ENCODE results near the gene GRAMD2A. TPM values are rescaled to one million over a fixed set of nuclear protein-coding genes. Genes with fewer than 3 reads are reported as not detected.

GRAMD2A gene
- 1 to 10 TPM in 2 of 8 experiments, under 1 TPM in 6; 0.13 to 2.3 (median 0.69) TPM for total RNA-seq

DNA sequence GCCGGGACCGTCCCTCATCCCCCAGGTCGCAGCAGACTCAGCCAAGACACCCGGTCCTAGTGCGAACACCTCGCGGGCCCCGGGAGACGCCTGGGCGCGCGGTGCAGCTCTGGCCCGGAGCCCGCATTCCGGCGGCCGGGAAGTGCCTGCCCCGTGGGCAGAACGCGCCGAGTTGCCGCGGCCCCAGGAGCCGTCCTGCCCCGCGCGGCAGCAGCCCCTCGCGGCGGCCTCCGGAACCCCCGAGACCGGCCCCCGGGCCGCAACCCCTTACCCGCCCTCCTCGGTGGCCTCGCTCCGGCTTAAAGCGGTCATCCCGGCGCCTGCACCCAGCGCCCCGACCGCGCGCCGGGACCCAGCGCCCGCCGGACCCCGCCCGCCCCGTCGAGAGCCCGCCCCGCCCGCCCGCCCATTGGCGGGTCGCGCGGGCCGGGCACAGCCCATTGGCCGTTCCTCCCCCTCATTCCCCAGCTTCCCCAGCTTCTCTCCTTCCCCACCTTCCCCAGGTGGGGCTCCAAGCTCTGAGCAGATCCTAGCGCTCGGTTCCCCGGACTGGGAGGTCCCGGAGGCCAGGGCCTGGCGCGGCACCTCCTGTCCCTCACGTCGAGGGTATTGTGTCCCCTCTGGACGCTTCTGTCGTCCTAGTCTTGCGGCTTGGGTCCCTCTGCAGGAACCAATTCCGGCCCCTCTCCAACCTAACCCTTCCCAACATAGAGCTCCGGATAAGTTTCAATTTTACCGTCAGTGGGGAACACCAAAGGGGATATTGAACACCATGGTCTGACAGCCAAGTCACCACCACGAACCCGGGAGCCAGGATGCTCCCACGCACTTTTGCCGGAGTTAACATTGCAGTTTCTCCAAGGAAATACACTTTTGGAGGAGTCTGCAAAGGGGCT is at the start of gene GRAMD2A:
Gene GRAMD2A, minus strand, starts transcription at position 328 of the 896 bp plus-strand sequence.
- no peaks in the 10 kb centered on the region for H3K4me1 ChIP-seq (replicated peaks in 1 of 2)
- in situ Hi-C loops (cut with MboI; ENCODE audit: low pct_unique_long_range_greater_than_20kb in 2 of 9, low sequenced_read_pairs in 9 of 9, unreplicated experiment in 9 of 9), result no loop called here
- H3K27ac ChIP-seq, result no peak within 1 kb of the TSS
- 0 to 100% (median 55%) methylated on average over 1 to 5 of the region's 83 CpGs; no CpG with 5 or more reads in 5 of the 10 experiments for WGBS, 10 experiments
- H3K4me3 ChIP-seq, result peak within 1 kb of the TSS; percentile 9 to 43 (median 35)
- ATAC-seq (replicated peaks in 6 of 8), result peak; percentile 56 to 91 (median 84)

DNA sequence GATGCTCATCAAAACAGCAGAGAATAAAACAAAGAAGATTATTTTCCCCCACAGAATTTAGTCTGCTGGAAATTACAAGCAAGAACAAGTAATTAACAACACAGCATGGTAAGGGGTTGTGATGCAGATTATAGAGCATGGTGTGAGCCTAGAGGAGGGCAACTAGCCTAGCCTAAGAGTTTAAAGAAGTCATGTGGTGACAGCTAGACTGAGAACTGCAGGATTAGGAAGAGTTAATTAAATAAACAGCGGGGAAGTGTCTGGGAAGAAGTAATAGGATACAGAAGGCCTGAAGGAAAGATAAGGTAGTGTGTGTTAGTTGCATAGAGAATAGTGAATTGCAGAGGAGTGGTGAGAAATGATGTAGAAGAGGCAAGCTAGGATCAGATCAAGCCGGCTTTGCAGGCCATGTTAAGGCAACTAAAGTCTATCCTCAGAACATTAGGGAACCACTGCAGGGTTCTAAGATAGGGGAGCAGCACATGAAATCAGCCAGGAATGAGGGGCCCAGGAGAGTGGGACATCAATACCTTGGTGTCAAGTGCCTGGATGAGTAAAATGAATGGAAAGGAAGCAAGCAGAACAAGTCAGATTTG is 45.3 kb upstream of the GRAMD2A start:
- ATAC-seq (replicated peaks in 6 of 8), result peak in 1 of 8 experiments; percentile 21
- 17 to 60% (median 37%) methylated on average over 1 to 2 of the region's 2 CpGs; no CpG with 5 or more reads in 2 of the 10 experiments for WGBS, 10 experiments
- H3K27ac ChIP-seq, result no peak overlapping the region
- no peak overlapping the region for H3K4me3 ChIP-seq
- H3K4me1 ChIP-seq (replicated peaks in 1 of 2), result no peaks in the 10 kb centered on the region
- in situ Hi-C loops (cut with MboI; ENCODE audit: low pct_unique_long_range_greater_than_20kb in 2 of 9, low sequenced_read_pairs in 9 of 9, unreplicated experiment in 9 of 9), result no loop called here

DNA sequence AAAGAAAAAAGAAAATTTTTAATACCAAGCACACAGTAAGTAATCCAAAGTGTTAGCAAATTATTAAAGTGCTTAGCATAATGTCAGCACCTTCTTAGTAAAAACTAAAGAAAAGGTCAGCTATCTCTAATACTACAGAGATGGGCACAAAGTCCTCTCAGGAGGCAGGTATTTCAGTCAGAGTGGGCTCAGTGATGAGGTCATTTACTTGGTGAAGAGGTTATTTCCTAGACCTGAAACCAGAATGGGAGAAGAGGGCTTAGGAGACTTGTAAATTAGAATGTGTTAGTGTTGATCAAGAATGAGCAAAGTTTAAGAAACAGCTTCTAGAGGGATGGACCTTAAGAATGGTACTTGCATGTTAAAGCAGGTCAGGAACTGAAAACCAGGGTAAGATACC is 42.1 kb upstream of the GRAMD2A start:
- Histone ChIP-seq H3K4me3 (no peak overlapping the region), H3K4me1 (replicated peaks in 1 of 2) (no peaks in the 10 kb centered on the region), H3K27ac (no peak overlapping the region)
- ATAC-seq (replicated peaks in 6 of 8), result no peak
- in situ Hi-C loops (cut with MboI; ENCODE audit: low pct_unique_long_range_greater_than_20kb in 2 of 9, low sequenced_read_pairs in 9 of 9, unreplicated experiment in 9 of 9), result no loop called here

DNA sequence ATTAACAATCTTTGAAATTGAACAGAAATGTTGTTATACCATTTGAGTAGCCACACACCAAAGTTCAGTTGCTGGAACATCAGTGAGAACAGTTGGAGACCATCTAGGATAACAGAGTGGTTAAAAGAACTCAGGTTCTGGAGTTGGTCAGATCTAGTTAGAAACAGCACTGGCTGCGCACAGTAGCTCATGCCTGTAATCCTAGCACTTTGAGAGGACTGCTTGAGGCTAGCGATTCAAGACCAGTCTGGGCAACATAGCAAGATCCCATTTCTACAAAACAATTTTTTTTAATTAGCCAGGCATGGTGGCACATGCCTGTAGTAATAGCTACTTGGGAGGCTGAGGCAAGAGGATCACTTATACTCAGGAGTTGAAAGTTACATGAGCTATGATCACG is 41.0 kb upstream of the GRAMD2A start:
- no peak overlapping the region for H3K27ac ChIP-seq
- WGBS, 10 experiments, result 80 to 100% (median 96%) methylated on average over 1 to 3 of the region's 3 CpGs; no CpG with 5 or more reads in 1 of the 10 experiments
- H3K4me3 ChIP-seq, result no peak overlapping the region
- in situ Hi-C loops (cut with MboI; ENCODE audit: low pct_unique_long_range_greater_than_20kb in 2 of 9, low sequenced_read_pairs in 9 of 9, unreplicated experiment in 9 of 9), result no loop called here
- ATAC-seq (replicated peaks in 6 of 8), result no peak
- no peaks in the 10 kb centered on the region for H3K4me1 ChIP-seq (replicated peaks in 1 of 2)

DNA sequence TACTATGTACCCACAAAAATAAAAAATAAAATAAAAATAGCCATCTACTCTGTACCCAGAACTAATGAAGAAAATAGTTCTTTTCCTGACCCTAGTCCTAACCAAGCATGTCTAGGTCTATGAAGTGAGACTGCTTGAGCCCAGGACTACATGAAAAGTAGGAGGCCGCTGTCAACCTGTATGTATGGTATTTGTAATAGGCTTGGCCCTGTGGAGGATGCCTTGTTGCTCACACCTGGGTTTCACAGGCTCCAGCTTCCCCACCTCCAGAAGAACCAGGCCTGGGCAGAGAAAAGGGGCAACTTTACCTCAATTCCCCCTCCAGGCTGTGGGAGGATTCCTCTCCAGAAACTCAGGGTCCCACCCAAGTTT is 40.3 kb upstream of the GRAMD2A start:
- no peak overlapping the region for H3K27ac ChIP-seq
- no peaks in the 10 kb centered on the region for H3K4me1 ChIP-seq (replicated peaks in 1 of 2)
- 100% methylated on average over 1 of the region's 1 CpG; no CpG with 5 or more reads in 6 of the 10 experiments for WGBS, 10 experiments
- in situ Hi-C loops (cut with MboI; ENCODE audit: low pct_unique_long_range_greater_than_20kb in 2 of 9, low sequenced_read_pairs in 9 of 9, unreplicated experiment in 9 of 9), result no loop called here
- H3K4me3 ChIP-seq, result no peak overlapping the region
- ATAC-seq (replicated peaks in 6 of 8), result peak in 2 of 8 experiments; percentile 7 to 11

DNA sequence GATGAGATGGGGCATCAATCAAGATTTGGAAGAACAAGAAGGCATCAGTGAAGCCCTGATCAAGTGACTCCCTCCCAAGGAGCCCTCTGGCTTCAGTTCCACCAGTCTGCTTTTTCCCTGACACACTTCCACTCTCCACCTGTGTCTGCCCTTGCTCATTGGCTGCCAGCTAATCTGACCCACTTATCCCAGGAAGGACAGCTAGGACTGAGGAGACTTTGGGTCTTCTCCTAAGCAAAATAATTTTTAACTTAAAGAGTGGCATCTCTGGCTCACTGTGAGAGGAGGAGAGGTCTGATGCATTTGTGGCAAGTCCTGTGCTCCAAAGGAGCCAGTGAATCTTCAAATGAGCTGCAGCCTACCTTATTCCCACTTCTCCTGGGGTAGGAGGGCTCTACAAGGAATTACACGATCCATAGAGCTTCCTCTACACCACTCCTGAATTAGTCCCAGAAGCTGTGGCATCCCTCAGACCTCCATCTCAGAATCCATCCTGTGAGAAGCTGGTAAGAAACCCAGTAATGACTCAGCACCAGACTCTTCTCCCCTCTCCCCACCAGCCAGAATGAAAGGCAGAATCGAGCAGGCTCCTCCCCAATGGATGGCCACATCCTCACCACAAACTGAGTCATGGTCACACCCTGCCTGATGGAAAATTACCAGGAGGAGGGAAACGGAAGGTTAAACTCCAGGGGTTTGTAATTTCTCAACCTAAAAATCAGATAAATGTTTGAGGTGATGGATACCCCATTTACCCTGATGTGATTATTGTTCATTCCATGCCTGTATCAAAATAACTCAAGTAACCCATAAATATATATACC is 39.7 kb upstream of the GRAMD2A start:
- no peak overlapping the region for H3K4me3 ChIP-seq
- WGBS, 10 experiments, result 0 to 69% (median 27%) methylated on average over 1 to 3 of the region's 3 CpGs; no CpG with 5 or more reads in 3 of the 10 experiments
- peak; percentile 91 to 98 (median 93) for ATAC-seq (replicated peaks in 6 of 8)

DNA sequence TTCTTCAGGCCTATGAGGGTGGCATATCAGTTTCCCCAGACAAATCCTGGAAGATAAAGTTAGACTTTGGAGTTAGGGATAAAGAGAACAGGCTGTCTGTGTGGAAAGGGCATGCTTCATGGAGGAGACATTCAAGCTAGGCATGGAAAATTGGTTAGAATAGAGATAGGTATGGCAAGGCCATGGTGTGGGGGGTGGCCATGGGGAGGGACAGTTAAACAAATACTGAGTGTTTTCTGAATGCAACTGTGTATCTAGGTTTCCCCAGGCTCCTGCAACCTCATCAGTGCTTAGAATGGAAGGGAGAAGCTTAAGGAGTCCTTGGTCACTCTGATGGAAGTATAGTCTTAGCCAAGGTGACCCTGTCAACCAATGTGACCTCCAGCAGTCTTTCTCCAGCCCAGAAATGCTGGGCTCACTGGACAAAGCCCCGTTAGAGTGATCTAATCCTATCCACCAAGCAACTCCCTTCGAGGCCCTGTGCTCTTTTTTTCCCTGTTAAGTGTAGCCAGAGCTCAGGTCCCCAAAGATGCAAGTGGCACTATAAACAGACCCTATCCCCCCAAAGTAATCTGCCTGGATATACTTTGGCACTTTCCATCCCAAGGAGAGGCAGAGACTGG is 38.9 kb upstream of the GRAMD2A start:
- Histone ChIP-seq H3K4me3 (no peak overlapping the region), H3K27ac (no peak overlapping the region), H3K4me1 (replicated peaks in 1 of 2) (peaks cover 0 to 6% of the 10 kb centered on the region in 2 donors)
- WGBS, 10 experiments, result 60 to 100% (median 80%) methylated on average over 1 of the region's 2 CpGs; no CpG with 5 or more reads in 6 of the 10 experiments
- no peak for ATAC-seq (replicated peaks in 6 of 8)
- in situ Hi-C loops (cut with MboI; ENCODE audit: low pct_unique_long_range_greater_than_20kb in 2 of 9, low sequenced_read_pairs in 9 of 9, unreplicated experiment in 9 of 9), result no loop called here

More for the DNA sequence above, 39.7 kb upstream of the GRAMD2A start:
- peak overlapping the region in 1 of 2 donors; percentile 49 for H3K27ac ChIP-seq
- in situ Hi-C loops (cut with MboI; ENCODE audit: low pct_unique_long_range_greater_than_20kb in 2 of 9, low sequenced_read_pairs in 9 of 9, unreplicated experiment in 9 of 9), result no loop called here
- H3K4me1 ChIP-seq (replicated peaks in 1 of 2), result peaks cover 0 to 3% of the 10 kb centered on the region in 2 donors

DNA sequence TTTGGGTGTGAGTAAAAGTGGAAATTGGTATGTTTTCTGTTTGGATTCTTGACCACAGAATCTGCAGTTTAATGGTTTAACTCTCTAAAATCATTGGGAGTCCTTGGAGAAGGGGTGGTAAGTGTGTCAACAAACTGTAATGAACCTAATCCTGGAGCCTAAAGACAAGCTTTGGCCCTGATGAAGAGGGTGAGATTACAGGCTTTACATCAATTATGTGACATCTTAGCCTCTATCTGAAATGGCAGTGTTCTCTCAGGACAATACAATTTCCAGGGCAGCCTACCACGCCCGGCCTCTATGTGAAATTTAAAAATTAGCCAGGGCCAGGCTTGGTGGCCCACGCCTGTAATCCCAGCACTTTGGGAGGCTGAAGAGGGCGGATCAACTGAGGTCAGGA is 37.7 kb upstream of the GRAMD2A start:
- Histone ChIP-seq H3K27ac (no peak overlapping the region), H3K4me3 (no peak overlapping the region), H3K4me1 (replicated peaks in 1 of 2) (peaks cover 0 to 6% of the 10 kb centered on the region in 2 donors)
- WGBS, 10 experiments, result 64 to 100% (median 74%) methylated on average over 2 to 4 of the region's 4 CpGs; no CpG with 5 or more reads in 3 of the 10 experiments
- ATAC-seq (replicated peaks in 6 of 8), result no peak
- in situ Hi-C loops (cut with MboI; ENCODE audit: low pct_unique_long_range_greater_than_20kb in 2 of 9, low sequenced_read_pairs in 9 of 9, unreplicated experiment in 9 of 9), result no loop called here

DNA sequence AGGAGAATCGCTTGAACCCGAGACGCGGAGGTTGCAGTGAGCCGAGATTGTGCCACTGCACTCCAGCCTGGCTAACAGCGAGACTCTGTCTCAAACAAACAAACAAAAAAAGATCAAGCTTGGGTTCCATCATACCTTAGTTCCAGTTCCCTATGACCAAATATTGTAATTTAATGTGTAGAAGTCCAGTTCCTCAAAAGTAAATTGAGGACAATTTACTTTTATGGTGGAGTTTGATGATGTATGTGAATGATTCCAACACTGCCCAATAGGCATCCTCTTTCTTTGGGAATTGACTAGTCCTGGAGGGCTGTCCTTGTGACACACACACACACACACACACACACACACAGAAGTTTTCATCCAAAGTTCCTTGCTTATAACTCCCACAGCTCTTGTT is 36.2 kb upstream of the GRAMD2A start:
- no peak overlapping the region for H3K4me3 ChIP-seq
- no peak overlapping the region for H3K27ac ChIP-seq
- ATAC-seq (replicated peaks in 6 of 8), result no peak
- 91 to 100% (median 100%) methylated on average over 1 to 6 of the region's 6 CpGs; no CpG with 5 or more reads in 6 of the 10 experiments for WGBS, 10 experiments
- in situ Hi-C loops (cut with MboI; ENCODE audit: low pct_unique_long_range_greater_than_20kb in 2 of 9, low sequenced_read_pairs in 9 of 9, unreplicated experiment in 9 of 9), result no loop called here
- H3K4me1 ChIP-seq (replicated peaks in 1 of 2), result peaks cover 0 to 10% of the 10 kb centered on the region in 2 donors

DNA sequence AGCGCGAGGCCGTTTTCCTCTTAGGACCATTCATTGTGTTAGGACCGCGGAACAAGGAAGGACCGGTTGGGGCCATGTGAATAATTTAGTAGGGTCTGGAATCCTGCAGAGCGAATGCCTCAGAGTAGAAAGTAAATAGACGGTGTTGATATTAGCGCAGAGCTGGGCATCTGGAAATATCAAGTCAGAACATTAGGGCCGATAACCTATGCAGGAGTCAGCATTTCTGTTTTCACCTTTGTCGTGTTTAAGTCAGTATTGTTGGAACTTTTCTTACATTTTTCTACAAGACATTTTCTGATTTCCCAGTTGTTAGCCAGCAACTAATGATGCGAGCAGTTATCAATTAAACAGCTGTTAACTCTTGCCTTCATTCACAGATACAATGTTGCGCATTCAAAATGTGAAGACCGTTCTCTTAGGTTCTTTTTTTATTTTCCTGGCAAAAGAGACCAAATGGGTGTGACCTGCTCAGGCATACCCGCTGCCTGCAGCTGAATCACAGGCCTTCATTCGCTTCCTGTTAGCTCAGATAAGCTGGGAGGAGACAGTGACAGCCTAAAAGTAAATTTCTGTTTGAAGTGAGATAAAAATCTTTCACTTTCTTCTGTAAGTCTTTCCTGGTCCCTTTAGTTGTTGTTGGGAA is 34.4 kb upstream of the GRAMD2A start:
- 0 to 28% (median 7%) methylated on average over 5 to 15 of the region's 16 CpGs for WGBS, 10 experiments
- H3K4me3 ChIP-seq, result peak overlapping the region; percentile 69 to 81 (median 73)
- peak overlapping the region in 1 of 2 donors; percentile 89 for H3K27ac ChIP-seq
- H3K4me1 ChIP-seq (replicated peaks in 1 of 2), result peaks cover 8 to 23% of the 10 kb centered on the region in 2 donors
- peak in 3 of 8 experiments; percentile 3 to 8 (median 7) for ATAC-seq (replicated peaks in 6 of 8)
- in situ Hi-C loops (cut with MboI; ENCODE audit: low pct_unique_long_range_greater_than_20kb in 2 of 9, low sequenced_read_pairs in 9 of 9, unreplicated experiment in 9 of 9), result no loop called here

DNA sequence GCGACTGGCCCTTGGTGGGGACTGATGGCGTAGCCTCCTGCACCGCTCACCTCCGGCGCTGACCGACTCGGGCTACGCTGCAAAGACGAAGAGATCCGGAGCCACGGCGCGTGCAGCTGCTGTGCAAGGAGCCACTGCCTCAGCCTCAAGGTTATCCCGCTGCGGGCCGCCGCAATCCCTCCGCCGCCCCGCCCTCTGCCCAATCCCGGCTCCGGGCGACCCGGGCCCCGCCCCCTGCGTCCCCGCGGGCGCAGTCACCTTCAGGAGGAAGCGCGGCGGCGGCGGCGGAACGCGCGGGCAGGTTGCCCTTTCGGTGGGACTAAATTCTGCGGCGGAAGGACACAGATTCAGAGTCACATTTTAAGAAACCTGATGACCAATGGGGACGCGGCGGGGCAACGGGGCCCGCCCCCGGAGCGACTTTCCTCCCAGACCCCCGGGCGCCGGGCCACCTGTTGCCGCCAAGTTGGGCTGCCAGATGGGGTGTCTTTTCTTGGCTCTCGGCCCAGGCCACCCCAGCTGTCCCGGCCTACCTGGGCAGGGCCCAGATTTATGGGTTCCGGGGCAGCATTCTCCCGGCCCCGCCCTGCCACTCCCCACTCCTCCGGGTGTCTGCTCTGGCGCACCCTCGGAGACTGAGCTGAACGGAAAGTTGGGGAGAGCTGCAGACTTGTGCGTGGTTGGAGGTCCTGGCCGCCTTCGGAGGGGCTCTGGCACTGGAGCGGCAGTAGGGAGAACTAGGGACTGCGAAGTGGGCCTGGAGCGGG is 33.7 kb upstream of the GRAMD2A start, which contains the start of gene PKM:
Gene PKM, minus strand, starts transcription at position 125 of the 767 bp plus-strand sequence. CDS start 12,093 bp downstream, outside the sequence.
- Histone ChIP-seq H3K27ac (peak within 1 kb of the TSS; percentile 89 to 96), H3K4me1 (replicated peaks in 1 of 2) (peaks cover 15 to 29% of the 10 kb centered on the region in 2 donors), H3K4me3 (peak within 1 kb of the TSS; percentile 69 to 81 (median 73))
- 0 to 5% (median 0%) methylated on average over 1 to 4 of the region's 67 CpGs; no CpG with 5 or more reads in 7 of the 10 experiments for WGBS, 10 experiments
- in situ Hi-C loops (cut with MboI; ENCODE audit: low pct_unique_long_range_greater_than_20kb in 2 of 9, low sequenced_read_pairs in 9 of 9, unreplicated experiment in 9 of 9), result no loop called here
- peak; percentile 36 to 76 (median 65) for ATAC-seq (replicated peaks in 6 of 8)
